Hematopoietic multipotent progenitor cell (in vitro differentiated cells): ENCODE data around the gene CYP2A6. TPM values are rescaled to one million over a fixed set of nuclear protein-coding genes. Genes with fewer than 3 reads are reported as not detected.
"Not testable (repeated sequence)": the region's sequence is repeated elsewhere in the genome, so short reads cannot be mapped to it uniquely, and the experiment has no call there.

Experiments
- DNase-seq, 3 donors: peaks; one replicate each; pipeline ENCODE4 v3.0.0-alpha.2; 2011 to 2015; ENCODE audit warnings: low read depth in 2 of 3, low spot score in 2 of 3
- total RNA-seq: library from RNA; depleted of rRNA; stranded (reverse); fragments of >200 nt; gene quantifications from one replicate; pipeline ENCODE4 v1.2.3, GENCODE V29; 2012

CYP2A6 gene, protein sequence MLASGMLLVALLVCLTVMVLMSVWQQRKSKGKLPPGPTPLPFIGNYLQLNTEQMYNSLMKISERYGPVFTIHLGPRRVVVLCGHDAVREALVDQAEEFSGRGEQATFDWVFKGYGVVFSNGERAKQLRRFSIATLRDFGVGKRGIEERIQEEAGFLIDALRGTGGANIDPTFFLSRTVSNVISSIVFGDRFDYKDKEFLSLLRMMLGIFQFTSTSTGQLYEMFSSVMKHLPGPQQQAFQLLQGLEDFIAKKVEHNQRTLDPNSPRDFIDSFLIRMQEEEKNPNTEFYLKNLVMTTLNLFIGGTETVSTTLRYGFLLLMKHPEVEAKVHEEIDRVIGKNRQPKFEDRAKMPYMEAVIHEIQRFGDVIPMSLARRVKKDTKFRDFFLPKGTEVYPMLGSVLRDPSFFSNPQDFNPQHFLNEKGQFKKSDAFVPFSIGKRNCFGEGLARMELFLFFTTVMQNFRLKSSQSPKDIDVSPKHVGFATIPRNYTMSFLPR
- total RNA-seq: not detected

DNA sequence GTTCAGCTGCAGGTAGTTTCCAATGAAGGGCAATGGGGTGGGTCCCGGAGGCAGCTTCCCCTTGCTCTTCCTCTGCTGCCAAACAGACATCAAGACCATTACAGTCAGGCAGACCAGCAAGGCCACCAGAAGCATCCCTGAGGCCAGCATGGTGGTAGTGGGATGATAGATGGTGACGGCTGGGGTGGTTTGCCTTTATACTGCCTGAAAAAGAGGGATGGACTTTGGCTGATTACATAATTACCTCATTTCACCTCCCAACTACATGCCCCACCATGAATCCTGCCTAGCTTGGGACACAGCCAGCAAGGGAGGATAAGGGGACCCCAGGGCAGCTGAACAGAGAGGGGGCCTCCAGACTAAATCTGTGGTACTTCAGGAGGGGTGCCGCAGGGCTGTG is at the start of gene CYP2A6:
CYP2A6 (minus strand) TSS at position 171 of the 400 bp plus-strand sequence; CDS start at position 150, 21 bp downstream.
- DNase-seq: not testable (repeated sequence)

DNA sequence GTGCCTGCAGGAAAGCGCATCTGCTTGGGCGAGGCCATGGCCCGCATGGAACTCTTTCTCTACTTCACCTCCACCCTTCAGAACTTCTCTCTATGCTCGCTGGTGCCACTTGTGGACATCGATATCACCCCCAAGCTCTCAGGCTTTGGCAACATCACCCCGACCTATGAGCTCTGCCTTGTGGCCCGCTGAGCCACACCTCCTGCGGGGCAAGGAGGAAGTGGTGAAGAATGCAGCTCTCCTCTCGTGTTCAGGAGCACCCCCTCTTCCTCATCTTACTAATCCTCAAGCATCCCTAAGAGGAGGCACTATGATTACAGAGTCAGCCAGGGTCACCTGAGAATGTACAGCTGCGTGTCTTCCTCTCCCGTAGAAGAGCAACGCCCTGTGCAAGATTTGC is 49.7 kb upstream of the CYP2A6 start:
- peak in 2 of 3 donors; percentile 59 to 68 for DNase-seq

DNA sequence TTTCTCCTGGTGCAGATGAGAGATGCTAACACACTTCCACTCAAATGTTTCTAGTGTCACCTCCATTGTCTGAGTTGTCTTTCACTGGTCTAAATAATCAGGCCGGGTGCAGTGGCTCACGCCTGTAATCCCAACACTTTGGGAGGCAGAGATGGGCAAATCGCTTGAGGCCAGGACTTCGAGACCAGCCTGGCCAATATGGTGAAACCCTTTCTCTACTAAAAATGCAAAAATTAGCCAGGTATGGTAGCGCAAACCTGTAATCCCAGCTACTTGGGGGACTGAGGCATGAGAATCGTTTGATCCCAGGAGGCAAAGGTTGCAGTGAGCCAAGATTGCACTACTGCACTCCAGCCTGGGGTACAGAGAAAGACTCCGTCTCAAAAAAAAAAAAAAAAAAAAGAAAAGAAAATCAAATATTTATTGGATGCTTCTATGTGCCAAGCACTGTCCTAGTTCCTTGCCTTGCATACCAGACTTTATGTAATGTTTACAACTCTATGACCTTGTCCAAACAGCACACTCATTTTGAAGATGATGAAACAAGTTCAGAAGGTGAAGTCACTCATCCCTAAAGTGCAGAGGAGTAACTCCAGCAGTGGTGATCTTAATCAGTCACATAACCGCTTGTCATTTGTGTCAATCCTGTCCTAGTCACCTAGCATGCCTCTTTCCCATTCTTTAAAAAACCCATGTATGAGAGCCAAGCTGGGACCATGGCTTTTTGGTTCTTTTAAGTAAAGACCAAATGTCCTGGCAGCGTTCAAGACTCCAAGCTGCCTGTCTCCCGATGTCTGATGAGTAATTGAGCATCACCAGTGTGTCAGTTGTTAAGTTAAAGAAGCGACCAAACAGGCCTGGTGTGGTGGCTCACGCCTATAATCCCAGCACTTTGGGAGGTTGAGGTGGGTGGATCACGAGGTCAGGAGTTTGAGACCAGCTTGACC is 46.9 kb upstream of the CYP2A6 start:
- not testable (repeated sequence) for DNase-seq

DNA sequence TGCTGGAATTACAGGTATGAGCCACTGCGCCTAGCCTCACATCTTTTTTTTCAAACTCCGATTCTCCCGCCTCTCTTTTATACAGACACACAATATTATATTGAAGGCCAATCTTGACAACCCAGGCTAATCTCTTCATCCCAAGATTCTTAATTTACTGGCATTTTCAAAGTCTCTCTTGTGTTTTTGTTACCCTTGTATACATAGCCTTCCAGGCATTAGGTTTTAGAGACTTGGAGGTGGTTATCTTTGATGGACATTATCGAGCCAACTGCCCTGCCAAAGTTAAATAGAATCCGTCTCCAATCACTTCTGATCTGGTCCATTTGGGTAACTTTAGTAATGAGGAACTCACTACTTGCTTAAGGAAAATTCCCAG is 46.2 kb upstream of the CYP2A6 start:
- no peak for DNase-seq

DNA sequence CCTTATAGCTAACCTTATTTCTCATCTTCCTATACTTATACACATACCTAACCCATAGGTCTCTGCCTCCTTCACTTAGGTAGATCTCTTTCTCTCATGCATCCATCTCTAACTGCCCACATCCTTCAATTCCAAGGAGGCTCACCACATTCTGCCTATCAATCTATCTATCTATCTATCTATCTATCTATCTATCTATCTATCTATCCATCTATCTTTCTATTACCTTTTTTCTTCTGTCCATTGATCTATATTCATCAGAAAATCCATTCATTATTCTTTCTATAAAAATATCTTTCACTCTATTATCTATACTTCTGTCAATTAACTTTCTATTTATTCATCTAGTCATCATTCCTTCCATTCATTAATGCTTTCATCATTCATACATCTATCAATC is 42.9 kb upstream of the CYP2A6 start:
- DNase-seq: no peak

DNA sequence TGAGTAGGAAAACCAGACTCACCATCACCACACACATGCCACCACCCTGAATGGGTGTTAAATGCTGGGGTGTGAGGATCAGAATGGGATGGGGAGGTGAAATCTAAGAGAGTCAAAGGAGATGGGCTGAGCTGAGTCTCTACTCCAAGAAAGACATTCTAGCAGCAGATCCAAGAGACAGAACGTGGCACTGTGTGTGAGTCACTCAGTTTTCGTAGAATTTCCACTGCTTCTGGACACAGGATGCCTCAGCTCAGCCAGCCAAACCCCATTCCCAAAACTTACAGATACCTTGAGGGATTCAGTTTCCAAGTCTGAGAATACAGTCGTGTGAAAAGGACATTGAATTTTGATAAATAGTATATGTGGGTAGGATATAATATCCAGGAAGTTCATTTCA is 39.1 kb upstream of the CYP2A6 start:
- DNase-seq: no peak

DNA sequence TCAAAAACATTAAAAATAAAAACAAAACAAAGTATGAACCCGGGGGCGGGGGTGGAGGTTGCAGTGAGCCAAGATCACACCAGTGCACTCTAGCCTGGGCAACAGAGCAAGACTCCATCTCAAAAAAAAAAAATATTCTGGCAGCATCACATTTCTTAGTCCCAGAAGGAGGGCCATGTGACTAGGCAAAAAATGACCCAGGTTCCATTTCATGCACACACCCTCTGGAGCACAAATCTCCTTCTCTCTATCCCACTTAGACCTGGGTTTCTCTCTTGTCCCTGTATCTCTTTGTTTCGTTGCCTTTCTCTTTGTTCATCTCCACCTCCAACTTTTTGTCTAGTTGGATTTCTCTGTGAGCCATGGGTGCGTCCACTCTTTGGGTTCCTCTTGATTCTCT is 37.9 kb upstream of the CYP2A6 start:
- DNase-seq: no peak

DNA sequence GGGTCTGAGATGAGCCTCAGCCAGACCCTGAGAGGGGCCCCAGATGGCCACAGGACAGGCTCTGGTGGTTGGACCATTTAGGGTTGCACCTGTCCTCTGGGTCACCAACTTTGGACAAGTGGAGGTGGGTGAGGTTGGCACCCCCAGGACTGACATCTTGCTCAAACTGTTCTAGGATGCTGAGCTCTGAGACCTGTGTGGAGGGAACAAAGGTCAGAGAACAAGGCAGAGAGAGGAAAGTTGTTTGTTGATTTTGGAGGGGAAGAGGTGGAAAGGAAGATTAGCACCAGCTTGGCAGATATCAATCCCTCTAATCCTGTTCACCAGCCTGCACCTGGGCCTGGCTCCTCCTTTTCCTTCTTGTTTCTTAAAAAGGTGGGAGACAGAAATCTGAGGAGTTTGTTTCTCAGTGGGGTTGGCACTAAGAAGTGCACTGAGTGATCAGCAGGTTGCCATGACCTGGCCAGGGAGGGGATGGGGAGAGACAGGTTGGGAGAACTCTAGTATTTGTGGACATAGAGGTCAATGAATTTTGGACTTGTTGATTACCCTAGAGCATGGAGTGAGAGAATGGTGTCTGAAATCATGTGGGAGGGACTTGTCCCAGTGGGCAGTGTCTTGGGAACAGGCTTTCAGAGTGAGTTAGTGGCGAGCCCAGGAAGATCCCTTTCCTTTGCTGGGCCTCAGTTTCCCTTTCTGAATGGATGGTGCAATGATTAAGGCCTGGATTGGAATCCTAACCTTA is 34.1 kb upstream of the CYP2A6 start:
- DNase-seq: not testable (repeated sequence)

DNA sequence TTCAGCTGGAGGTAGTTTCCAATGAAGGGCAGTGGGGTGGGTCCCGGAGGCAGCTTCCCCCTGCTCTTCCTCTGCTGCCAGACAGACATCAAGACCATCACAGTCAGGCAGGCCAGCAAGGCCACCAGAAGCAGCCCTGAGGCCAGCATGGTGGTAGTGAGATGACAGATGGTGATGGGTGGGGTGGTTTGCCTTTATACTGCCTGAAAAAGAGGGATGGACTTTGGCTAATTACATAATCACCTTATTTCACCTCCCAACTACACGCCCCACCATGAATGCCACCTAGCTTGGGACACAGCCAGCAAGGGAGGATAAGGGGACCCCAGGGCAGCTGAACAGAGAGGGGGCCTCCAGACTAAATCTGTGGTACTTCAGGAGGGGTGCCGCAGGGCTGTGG is 31.8 kb upstream of the CYP2A6 start, which contains the start of gene CYP2A7:
CYP2A7 (minus strand) TSS at position 170 of the 400 bp plus-strand sequence; CDS start at position 149, 21 bp downstream.
- DNase-seq: not testable (repeated sequence)

DNA sequence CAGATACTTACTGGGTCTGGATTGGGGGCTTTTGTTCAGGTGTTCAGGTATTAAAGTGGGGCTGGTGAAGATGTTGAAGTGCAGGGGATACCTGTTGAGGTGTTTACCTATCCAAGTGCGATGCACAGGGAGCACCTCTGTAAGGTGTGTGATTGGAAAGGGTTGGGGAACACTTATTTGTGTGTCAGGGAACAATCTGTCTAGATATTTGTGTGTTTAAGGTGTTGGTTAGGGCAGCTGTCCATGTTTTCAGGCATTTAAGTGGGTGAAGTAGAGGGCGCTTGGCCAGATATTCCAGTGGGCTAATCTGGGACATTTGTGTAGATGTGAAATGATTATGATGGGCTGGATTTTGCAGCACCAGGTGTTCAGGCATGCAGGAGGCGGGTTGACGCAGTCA is 29.1 kb upstream of the CYP2A6 start:
- not testable (repeated sequence) for DNase-seq

DNA sequence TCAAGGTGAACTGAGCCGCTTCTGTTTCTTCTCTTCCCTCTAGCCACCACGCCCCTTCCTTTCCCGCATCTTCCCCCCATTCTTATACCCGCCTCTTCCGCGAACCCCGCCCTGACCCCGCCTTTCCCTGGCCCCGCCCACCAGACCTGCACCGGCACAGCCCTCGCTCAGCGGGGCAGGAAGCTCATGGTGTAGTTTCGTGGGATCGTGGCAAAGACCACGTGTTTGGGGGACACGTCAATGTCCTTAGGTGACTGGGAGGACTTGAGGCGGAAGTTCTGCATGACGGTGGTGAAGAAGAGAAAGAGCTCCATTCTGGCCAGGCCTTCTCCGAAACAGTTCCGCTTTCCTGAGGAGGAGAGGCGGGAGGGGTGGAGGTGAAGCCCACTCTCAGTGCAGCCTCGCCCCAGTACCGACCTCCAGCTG is 25.3 kb upstream of the CYP2A6 start:
- peak; percentile 58 to 90 (median 76) for DNase-seq

DNA sequence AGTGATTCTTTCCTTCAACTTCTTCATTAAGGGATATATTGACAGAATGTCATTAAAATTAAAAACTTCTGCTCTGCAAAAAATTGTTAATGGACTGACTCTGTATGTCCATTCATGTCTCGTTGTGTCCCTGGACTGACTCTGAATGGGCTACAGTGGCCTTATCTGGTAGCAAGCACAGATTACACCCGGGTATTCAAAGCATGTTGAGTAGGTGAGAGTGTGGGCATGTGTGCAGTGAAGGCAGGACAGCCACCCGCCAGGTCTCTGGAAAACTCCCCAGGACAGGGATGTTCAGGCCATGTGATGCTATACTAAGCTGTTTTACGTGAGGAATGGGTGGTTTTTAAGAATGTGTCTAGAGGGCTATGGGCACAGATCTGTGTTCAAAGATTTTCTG is 24.6 kb upstream of the CYP2A6 start:
- not testable (repeated sequence) for DNase-seq

DNA sequence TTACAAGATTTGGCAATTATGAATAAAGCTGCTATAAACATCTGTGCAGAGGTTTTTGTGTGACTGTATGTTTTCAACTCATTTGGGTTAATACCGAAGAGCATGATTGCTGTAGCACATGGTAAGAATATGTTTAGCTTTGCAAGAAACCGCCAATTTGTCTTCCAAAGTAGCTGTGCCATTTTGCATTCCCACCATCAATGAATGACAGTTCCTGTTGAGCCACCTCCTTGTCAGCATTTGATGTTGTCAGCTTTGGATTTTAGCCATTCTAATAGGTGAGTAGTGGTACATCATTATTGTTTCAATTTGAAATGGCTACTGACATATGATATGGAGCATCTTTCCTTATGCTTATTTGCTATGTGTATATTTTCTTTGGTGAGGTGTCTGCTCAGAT is 23.6 kb upstream of the CYP2A6 start:
- DNase-seq: not testable (repeated sequence)

DNA sequence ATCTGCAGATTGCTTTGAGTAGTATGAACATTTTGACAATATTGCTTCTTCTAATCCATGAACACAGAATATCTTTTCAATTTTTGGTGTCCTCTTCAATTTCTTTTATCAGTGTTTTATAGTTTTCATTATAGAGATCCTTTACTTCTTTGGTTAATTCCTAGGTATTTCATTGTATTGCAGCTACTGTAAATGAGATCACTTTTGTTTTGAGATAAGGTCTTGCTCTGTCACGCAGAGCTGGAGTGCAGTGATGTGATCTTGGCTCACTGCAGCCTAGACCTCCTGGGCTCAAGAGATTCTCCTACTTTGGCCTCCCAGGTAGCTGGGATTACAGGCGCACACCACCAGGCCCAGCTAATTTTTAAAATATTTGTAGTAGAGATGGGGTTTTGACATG is 22.0 kb upstream of the CYP2A6 start:
- DNase-seq: no peak

DNA sequence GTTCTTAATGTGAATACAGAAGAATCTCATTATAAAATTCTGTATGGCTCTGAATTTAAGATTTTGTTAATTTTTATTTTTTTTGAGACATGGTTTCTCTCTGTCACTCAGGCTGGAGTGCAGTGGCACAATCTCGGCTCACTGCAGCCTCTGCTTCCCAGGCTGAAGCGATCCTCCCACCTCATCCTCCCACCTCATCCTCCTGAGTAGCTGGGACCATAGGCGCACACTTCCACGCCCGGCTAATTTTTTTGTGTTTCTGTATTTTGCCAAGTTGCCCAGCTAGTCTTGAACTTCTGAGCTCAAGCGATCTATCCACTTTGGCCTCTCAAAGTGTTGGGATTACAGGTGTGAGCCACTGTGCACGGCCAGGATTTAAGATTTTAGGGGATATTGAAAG is 17.5 kb upstream of the CYP2A6 start:
- DNase-seq: no peak

DNA sequence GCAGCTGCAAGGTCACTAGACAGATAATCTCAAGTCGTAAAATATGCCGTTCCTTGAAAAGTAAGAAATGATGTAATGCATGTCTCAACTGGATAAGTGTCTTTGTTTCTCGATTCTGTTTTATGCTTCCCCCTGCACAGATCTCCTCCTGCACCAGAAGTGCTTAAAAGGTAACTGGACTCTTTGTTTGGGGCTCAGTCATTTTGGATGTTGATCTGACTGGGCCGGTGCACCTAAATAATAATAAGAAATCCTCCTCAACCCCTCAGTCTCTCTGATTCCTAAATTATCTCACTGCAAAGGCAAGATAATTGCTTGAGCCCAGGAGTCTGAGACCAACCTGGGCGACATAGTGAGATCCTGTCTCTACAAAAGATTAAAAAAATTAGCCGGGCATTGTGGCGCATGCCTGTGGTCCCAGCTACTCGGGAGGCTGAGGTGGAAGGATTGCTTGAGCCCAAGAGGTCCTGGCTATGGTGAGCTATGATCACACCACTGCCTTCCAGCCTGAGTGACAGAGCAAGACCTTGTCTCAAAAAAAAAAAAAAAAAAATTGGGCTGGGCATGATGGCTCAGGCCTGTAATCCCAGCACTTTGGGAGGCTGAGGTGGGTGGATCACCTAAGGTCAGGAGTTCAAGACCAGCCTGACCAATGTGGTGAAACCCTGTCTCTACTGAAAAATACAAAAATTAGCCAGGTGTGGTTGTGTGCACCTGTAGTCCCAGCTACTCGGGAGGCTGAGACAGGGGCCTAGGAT is 14.7 kb upstream of the CYP2A6 start:
- not testable (repeated sequence) for DNase-seq

DNA sequence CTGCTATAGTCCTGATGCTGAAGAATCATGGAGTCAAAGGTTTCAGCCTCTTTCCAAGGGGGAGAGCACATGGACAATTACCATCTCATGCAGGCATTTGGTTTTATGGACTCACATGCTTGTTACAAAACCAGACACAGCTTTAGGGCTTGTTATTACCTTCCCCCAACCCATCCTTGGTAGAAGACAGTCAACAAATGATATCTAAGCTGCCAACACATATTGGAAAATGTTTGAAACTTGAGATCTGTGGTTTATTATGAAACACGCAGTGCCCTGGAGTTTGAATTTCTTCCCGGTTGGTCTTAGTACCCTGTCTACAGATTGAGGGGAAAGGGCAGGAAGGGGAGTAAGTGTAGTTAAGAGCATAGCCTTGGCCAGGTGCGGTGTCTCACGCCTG is 12.5 kb upstream of the CYP2A6 start:
- no peak for DNase-seq

DNA sequence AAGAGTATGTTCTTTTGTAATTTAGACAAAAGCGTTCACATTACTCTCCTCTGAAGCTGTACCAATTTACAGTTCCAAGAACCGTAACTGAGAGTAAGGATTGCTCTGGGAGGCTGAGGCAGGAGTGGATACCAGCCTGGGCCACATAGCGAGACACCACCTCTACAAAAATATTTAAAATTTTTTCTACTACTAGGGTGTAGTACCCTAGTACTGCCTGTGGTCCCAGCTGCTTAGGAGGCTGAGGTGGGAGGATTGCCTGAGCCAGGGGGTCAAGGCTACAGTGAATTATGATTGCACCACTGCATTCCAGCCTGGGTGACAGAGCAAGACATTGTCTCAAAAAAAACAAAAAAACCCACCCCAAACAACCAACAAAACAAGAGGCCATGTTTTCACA is 12.1 kb upstream of the CYP2A6 start:
- no peak for DNase-seq

DNA sequence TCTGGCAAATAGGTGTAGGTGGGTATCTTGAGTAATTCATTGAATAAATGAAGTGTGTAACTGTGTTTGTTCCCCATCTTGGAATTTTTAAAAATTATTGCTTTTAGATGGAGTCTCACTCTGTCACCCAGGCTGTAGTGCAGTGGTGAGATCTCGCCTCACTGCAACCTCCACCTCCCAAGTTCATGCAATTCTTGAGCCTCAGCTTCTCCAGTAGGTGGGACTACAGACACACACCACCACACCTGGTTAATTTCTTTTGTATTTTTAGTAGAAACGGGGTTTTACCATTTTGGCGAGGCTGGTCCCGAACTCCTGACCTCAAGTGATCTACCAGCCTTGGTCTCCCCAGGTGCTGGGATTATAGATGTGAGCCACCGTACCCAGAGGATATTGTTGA is 7.9 kb upstream of the CYP2A6 start:
- no peak for DNase-seq
